Measurements from ENCODE around the gene ADGRG3. TPM values are rescaled to one million over a fixed set of nuclear protein-coding genes. Genes with fewer than 3 reads are reported as not detected.

Gene ADGRG3
- total and polyA plus RNA-seq, 9 of the 15 experiments (the other 6 are each of a cell fraction or from before 2014, with no cell fraction given): 0.09 to 0.52 (median 0.14) TPM; not detected in 3

GRCh38 chr16:57648581-57649442, 19.3 kb upstream of the ADGRG3 start (continued):
- TF ChIP-seq, protein P1, sequence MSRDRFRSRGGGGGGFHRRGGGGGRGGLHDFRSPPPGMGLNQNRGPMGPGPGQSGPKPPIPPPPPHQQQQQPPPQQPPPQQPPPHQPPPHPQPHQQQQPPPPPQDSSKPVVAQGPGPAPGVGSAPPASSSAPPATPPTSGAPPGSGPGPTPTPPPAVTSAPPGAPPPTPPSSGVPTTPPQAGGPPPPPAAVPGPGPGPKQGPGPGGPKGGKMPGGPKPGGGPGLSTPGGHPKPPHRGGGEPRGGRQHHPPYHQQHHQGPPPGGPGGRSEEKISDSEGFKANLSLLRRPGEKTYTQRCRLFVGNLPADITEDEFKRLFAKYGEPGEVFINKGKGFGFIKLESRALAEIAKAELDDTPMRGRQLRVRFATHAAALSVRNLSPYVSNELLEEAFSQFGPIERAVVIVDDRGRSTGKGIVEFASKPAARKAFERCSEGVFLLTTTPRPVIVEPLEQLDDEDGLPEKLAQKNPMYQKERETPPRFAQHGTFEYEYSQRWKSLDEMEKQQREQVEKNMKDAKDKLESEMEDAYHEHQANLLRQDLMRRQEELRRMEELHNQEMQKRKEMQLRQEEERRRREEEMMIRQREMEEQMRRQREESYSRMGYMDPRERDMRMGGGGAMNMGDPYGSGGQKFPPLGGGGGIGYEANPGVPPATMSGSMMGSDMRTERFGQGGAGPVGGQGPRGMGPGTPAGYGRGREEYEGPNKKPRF (IDR thresholded peaks at IDR 0.05; ENCODE audit: low read depth, low read length): no peak
- TF ChIP-seq CCAR2 (IDR thresholded peaks at IDR 0.05; ENCODE audit: low read depth, low read length) (no peak), TCF3 (CRISPR knock-in tag; IDR thresholded peaks at IDR 0.05) (no peak; the same call in 1 of the 2 replicates), ZNF696 (CRISPR knock-in tag; conservative IDR thresholded peaks at IDR 0.05) (no peak), CEBPG (CRISPR knock-in tag; IDR thresholded peaks at IDR 0.05) (no peak), CEBPG (tag; conservative IDR thresholded peaks at IDR 0.05 in 1 of 2, IDR thresholded peaks at IDR 0.05 in 1 of 2) (no peak), ZFP36 (IDR thresholded peaks at IDR 0.05; ENCODE audit: low read depth, low read length, partially characterized antibody) (peak; percentile 97), ZBTB9 (CRISPR knock-in tag; IDR thresholded peaks at IDR 0.05) (no peak), MCM7 (IDR thresholded peaks at IDR 0.05) (no peak), ZNF586 (CRISPR knock-in tag; conservative IDR thresholded peaks at IDR 0.05) (no peak), CBFB (CRISPR knock-in tag; IDR thresholded peaks at IDR 0.05) (0 out of 2 replicates have a peak, but pooled peaks have one; percentile 47), NCOA2 (IDR thresholded peaks at IDR 0.05; ENCODE audit: partially characterized antibody in 2 of 2) (no peak), YY1 (IDR thresholded peaks at IDR 0.05; ENCODE audit: borderline replicate concordance in 1 of 3, control insufficient read depth in 1 of 3, extremely low read depth in 1 of 3, insufficient read depth in 3 of 3, insufficient read length in 1 of 3, insufficient replicate concordance in 2 of 3, low read depth in 1 of 3, low read length in 2 of 3) (peak in 1 of 3 experiments; percentile 63), TCF7 (IDR thresholded peaks at IDR 0.05; ENCODE audit: borderline replicate concordance) (peak; percentile 44; the same call in 1 of the 2 replicates), CREBBP (IDR thresholded peaks at IDR 0.05; ENCODE audit: low read depth, low read length) (no peak), GATAD2B (IDR thresholded peaks at IDR 0.05; ENCODE audit: borderline replicate concordance) (no peak), GATA2 (CRISPR knock-in tag; IDR thresholded peaks at IDR 0.05) (no peak), EP400 (IDR thresholded peaks at IDR 0.05) (no peak), EHMT2 (IDR thresholded peaks at IDR 0.05) (no peak), ZBED1 (IDR thresholded peaks at IDR 0.05) (no peak), SP1 (CRISPR knock-in tag; IDR thresholded peaks at IDR 0.05) (peak; percentile 82), EWSR1 (IDR thresholded peaks at IDR 0.05; ENCODE audit: borderline replicate concordance, low read depth, partially characterized antibody) (no peak)
- TF ChIP-seq, protein P2, sequence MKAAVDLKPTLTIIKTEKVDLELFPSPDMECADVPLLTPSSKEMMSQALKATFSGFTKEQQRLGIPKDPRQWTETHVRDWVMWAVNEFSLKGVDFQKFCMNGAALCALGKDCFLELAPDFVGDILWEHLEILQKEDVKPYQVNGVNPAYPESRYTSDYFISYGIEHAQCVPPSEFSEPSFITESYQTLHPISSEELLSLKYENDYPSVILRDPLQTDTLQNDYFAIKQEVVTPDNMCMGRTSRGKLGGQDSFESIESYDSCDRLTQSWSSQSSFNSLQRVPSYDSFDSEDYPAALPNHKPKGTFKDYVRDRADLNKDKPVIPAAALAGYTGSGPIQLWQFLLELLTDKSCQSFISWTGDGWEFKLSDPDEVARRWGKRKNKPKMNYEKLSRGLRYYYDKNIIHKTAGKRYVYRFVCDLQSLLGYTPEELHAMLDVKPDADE (conservative IDR thresholded peaks at IDR 0.05; ENCODE audit: control insufficient read depth, low read depth, low read length): no peak
